WTC11 (cell line): ENCODE results near the gene SNCA. TPM values are rescaled to one million over a fixed set of nuclear protein-coding genes. Genes with fewer than 3 reads are reported as not detected.

ENCODE experiments used
- ATAC-seq: fragments of 200-7000 bp; cut with Tn5 transposase; 2 replicates; pipeline ENCODE4 v1.10.0; 2021; ENCODE audit warnings: mild to moderate bottlenecking, moderate library complexity
- CTCF ChIA-PET: fragments of 300-600 bp; sonication (Branson Sonifier 250); formaldehyde crosslinking; loops from one replicate; lab custom pipeline; 2021; ENCODE audit warnings: antibody characterized with exemption; lab: Charles Lee
- POLR2A ChIA-PET: fragments of 350-600 bp; sonication (Branson Sonifier 250); formaldehyde crosslinking; loops from one replicate; lab custom pipeline; 2021; ENCODE audit warnings: antibody characterized with exemption; lab: Charles Lee
- DNase-seq: peaks from one replicate; pipeline ENCODE4 v3.0.0; 2021; ENCODE audit warnings: low spot score
- H3K27ac Mint-ChIP-seq: 2 replicates; pipeline ENCODE4 v1.8.0; 2021; ENCODE audit warnings: mixed read lengths
- H3K27me3 Mint-ChIP-seq: 2 replicates; pipeline ENCODE4 v1.8.0; 2021; ENCODE audit warnings: low read depth, mild to moderate bottlenecking, moderate library complexity, mixed read lengths
- H3K36me3 Mint-ChIP-seq: 2 replicates; pipeline ENCODE4 v1.8.0; 2021; ENCODE audit warnings: mixed read lengths
- H3K4me1 Mint-ChIP-seq: 2 replicates; pipeline ENCODE4 v1.8.0; 2022; ENCODE audit warnings: mixed read lengths
- H3K4me3 Mint-ChIP-seq: 2 replicates; pipeline ENCODE4 v1.8.0; 2021; ENCODE audit warnings: mild to moderate bottlenecking, moderate library complexity, mixed read lengths
- H3K9me3 Mint-ChIP-seq: 2 replicates; pipeline ENCODE4 v1.8.0; 2021; ENCODE audit warnings: mixed read lengths
- CBFB ChIP-seq: sonication (generic); formaldehyde crosslinking; IDR thresholded peaks from 2 replicates; pipeline ENCODE4 v1.8.1; 2022; ENCODE audit warnings: mild to moderate bottlenecking, low read depth, missing genetic modification reagents
- ELF4 ChIP-seq: sonication (generic); formaldehyde crosslinking; IDR thresholded peaks from 2 replicates; pipeline ENCODE4 v1.8.1; 2022; ENCODE audit warnings: low read depth, mild to moderate bottlenecking, moderate library complexity, missing genetic modification reagents
- ESRRA ChIP-seq: sonication (generic); formaldehyde crosslinking; IDR thresholded peaks from 2 replicates; pipeline ENCODE4 v1.8.1; 2022; ENCODE audit warnings: mild to moderate bottlenecking, missing genetic modification reagents, borderline replicate concordance
- GABPB1 ChIP-seq: sonication (generic); formaldehyde crosslinking; IDR thresholded peaks from 2 replicates; pipeline ENCODE4 v1.8.1; 2023; ENCODE audit warnings: mild to moderate bottlenecking, missing genetic modification reagents
- MXD4 ChIP-seq: fragments of 250-450 bp; sonication (Bioruptor Pico); IDR thresholded peaks from 2 replicates; pipeline ENCODE4 v1.8.0; 2021; ENCODE audit warnings: mild to moderate bottlenecking, moderate library complexity, borderline replicate concordance
- NFYB ChIP-seq: sonication (generic); formaldehyde crosslinking; conservative IDR thresholded peaks from 2 replicates; pipeline ENCODE4 v1.8.0; 2022; ENCODE audit warnings: low read depth, missing genetic modification reagents
- OVOL2 ChIP-seq: fragments of 250-450 bp; sonication (Bioruptor Pico); IDR thresholded peaks from 2 replicates; pipeline ENCODE4 v1.9.0; 2021; ENCODE audit warnings: mild to moderate bottlenecking, borderline replicate concordance
- RELA ChIP-seq: sonication (generic); formaldehyde crosslinking; IDR thresholded peaks from 2 replicates; pipeline ENCODE4 v1.8.1; 2022; ENCODE audit warnings: missing genetic modification reagents, mild to moderate bottlenecking, borderline replicate concordance
- SMAD3 ChIP-seq: sonication (generic); formaldehyde crosslinking; IDR thresholded peaks from 2 replicates; pipeline ENCODE4 v1.8.0; 2022; ENCODE audit warnings: missing genetic modification reagents, mild to moderate bottlenecking, borderline replicate concordance
- TCF7 ChIP-seq: sonication (generic); formaldehyde crosslinking; IDR thresholded peaks from 2 replicates; pipeline ENCODE4 v1.8.0; 2022; ENCODE audit warnings: mild to moderate bottlenecking, low read depth, missing genetic modification reagents, moderate library complexity
- TEAD4 ChIP-seq: sonication (generic); formaldehyde crosslinking; IDR thresholded peaks from 2 replicates; pipeline ENCODE4 v1.8.0; 2022; ENCODE audit warnings: mild to moderate bottlenecking, missing genetic modification reagents
- TP53 ChIP-seq: sonication (generic); formaldehyde crosslinking; IDR thresholded peaks from 2 replicates; pipeline ENCODE4 v1.8.1; 2023; ENCODE audit warnings: mild to moderate bottlenecking, missing genetic modification reagents
- ZNF121 ChIP-seq: sonication (generic); formaldehyde crosslinking; IDR thresholded peaks from 2 replicates; pipeline ENCODE4 v1.8.0; 2023; ENCODE audit warnings: missing genetic modification reagents
- ZNF263 ChIP-seq: sonication (generic); formaldehyde crosslinking; IDR thresholded peaks from 2 replicates; pipeline ENCODE4 v1.8.1; 2022; ENCODE audit warnings: low read depth, mild to moderate bottlenecking, moderate library complexity, missing genetic modification reagents
- ZNF396 ChIP-seq: fragments of 250-450 bp; sonication (Bioruptor Pico); IDR thresholded peaks from 2 replicates; pipeline ENCODE4 v1.8.0; 2021; ENCODE audit warnings: mild to moderate bottlenecking, moderate library complexity, borderline replicate concordance
- total RNA-seq: library from RNA; stranded (reverse); gene quantifications from 3 replicates; pipeline ENCODE4 v1.2.3, GENCODE V29; 2021
- TF ChIP-seq, protein P1 (sequence below): fragments of 250-450 bp; sonication (Bioruptor Pico); IDR thresholded peaks from 2 replicates; pipeline ENCODE4 v1.8.0; 2021; ENCODE audit warnings: mild to moderate bottlenecking
- TF ChIP-seq, protein P2 (sequence below): fragments of 250-450 bp; sonication (Bioruptor Pico); IDR thresholded peaks from 2 replicates; pipeline ENCODE4 v1.9.0; 2021; ENCODE audit warnings: mild to moderate bottlenecking
- TF ChIP-seq, protein P3 (sequence below): sonication (generic); formaldehyde crosslinking; IDR thresholded peaks from 2 replicates; pipeline ENCODE4 v1.8.1; 2023; ENCODE audit warnings: mild to moderate bottlenecking, missing genetic modification reagents, moderate library complexity
- TF ChIP-seq, protein P4 (sequence below): sonication (generic); formaldehyde crosslinking; IDR thresholded peaks from 2 replicates; pipeline ENCODE4 v1.8.1; 2023; ENCODE audit warnings: mild to moderate bottlenecking, missing genetic modification reagents, moderate library complexity
- TF ChIP-seq, protein P5 (sequence below): sonication (generic); formaldehyde crosslinking; IDR thresholded peaks from 2 replicates; pipeline ENCODE4 v1.8.0; 2022; ENCODE audit warnings: mild to moderate bottlenecking, missing genetic modification reagents
- TF ChIP-seq, protein P6 (sequence below): sonication (generic); formaldehyde crosslinking; IDR thresholded peaks from 2 replicates; pipeline ENCODE4 v1.8.0; 2023; ENCODE audit warnings: missing genetic modification reagents, mild to moderate bottlenecking, borderline replicate concordance
- TF ChIP-seq, protein P7 (sequence below): fragments of 250-450 bp; sonication (Bioruptor Pico); IDR thresholded peaks from 2 replicates; pipeline ENCODE4 v1.9.0; 2021; ENCODE audit warnings: moderate library complexity, mild to moderate bottlenecking, inconsistent platforms, borderline replicate concordance
- TF ChIP-seq, protein P8 (sequence below): sonication (generic); formaldehyde crosslinking; IDR thresholded peaks from 2 replicates; pipeline ENCODE4 v1.8.1; 2022; ENCODE audit warnings: mild to moderate bottlenecking, missing genetic modification reagents, moderate library complexity, borderline replicate concordance

SNCA gene
- total RNA-seq, 1 experiment from 2014 or later, result 15.0 TPM

DNA sequence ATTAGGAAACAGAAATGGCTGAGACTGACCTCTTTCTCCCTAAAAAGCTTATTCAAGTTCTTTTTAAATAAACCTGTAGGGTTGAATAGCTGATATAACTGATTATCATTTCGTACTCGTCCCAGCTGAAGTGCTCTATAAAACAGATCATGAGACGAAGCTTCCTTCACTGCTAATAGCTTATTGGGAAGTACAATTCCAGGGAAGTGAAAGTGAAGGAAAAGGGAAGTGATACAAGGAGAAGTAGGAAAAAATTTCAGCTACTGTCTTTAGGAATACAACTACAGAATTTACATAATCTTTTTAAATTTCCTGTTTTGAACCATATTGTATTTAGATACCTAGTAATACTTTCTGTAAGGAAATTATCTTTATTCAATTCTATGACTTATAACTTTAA is 103.0 kb downstream of the SNCA start:
- ATAC-seq (no peak), DNase-seq (no peak)
- TF ChIP-seq ZNF396 (CRISPR knock-in tag) (no peak), ELF4 (CRISPR knock-in tag) (no peak)
- TF ChIP-seq, protein P1, sequence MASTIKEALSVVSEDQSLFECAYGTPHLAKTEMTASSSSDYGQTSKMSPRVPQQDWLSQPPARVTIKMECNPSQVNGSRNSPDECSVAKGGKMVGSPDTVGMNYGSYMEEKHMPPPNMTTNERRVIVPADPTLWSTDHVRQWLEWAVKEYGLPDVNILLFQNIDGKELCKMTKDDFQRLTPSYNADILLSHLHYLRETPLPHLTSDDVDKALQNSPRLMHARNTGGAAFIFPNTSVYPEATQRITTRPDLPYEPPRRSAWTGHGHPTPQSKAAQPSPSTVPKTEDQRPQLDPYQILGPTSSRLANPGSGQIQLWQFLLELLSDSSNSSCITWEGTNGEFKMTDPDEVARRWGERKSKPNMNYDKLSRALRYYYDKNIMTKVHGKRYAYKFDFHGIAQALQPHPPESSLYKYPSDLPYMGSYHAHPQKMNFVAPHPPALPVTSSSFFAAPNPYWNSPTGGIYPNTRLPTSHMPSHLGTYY (CRISPR knock-in tag), result no peak
- TF ChIP-seq, protein P2, sequence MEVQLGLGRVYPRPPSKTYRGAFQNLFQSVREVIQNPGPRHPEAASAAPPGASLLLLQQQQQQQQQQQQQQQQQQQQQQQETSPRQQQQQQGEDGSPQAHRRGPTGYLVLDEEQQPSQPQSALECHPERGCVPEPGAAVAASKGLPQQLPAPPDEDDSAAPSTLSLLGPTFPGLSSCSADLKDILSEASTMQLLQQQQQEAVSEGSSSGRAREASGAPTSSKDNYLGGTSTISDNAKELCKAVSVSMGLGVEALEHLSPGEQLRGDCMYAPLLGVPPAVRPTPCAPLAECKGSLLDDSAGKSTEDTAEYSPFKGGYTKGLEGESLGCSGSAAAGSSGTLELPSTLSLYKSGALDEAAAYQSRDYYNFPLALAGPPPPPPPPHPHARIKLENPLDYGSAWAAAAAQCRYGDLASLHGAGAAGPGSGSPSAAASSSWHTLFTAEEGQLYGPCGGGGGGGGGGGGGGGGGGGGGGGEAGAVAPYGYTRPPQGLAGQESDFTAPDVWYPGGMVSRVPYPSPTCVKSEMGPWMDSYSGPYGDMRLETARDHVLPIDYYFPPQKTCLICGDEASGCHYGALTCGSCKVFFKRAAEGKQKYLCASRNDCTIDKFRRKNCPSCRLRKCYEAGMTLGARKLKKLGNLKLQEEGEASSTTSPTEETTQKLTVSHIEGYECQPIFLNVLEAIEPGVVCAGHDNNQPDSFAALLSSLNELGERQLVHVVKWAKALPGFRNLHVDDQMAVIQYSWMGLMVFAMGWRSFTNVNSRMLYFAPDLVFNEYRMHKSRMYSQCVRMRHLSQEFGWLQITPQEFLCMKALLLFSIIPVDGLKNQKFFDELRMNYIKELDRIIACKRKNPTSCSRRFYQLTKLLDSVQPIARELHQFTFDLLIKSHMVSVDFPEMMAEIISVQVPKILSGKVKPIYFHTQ (CRISPR knock-in tag), result no peak
- TF ChIP-seq, protein P3, sequence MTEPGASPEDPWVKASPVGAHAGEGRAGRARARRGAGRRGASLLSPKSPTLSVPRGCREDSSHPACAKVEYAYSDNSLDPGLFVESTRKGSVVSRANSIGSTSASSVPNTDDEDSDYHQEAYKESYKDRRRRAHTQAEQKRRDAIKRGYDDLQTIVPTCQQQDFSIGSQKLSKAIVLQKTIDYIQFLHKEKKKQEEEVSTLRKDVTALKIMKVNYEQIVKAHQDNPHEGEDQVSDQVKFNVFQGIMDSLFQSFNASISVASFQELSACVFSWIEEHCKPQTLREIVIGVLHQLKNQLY (CRISPR knock-in tag), result no peak
- TF ChIP-seq, protein P4, sequence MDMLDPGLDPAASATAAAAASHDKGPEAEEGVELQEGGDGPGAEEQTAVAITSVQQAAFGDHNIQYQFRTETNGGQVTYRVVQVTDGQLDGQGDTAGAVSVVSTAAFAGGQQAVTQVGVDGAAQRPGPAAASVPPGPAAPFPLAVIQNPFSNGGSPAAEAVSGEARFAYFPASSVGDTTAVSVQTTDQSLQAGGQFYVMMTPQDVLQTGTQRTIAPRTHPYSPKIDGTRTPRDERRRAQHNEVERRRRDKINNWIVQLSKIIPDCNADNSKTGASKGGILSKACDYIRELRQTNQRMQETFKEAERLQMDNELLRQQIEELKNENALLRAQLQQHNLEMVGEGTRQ (CRISPR knock-in tag), result no peak
- Mint-ChIP-seq H3K27me3 (no peaks in the 10 kb centered on the region), H3K4me3 (no peak overlapping the region), H3K36me3 (no peaks in the 10 kb centered on the region), H3K9me3 (no peaks in the 10 kb centered on the region), H3K4me1 (peaks cover 2% of the 10 kb centered on the region; the same call in 1 of the 2 replicates), H3K27ac (no peak overlapping the region)
- ChIA-PET CTCF (no interaction called here), POLR2A (no interaction called here)

DNA sequence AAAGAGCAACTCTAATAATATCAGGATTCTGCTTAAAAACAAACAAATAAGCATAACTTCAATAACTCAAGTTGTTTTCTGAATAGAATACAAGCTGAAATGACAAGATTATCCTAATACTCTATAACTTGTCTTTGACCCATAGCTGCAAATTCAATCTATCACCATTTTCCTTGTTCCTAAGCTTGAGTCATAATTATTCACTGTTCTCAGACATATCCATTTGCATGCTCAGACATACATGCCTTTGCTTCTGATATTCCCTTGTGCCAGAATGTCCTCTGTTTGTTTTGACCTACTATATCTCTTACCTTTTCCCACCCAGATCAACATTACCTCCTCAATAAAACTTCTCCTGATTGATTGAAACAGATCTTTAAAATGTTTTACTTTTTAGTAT is 109.7 kb downstream of the SNCA start:
- no peaks in the 10 kb centered on the region for H3K9me3 Mint-ChIP-seq
- H3K4me3 Mint-ChIP-seq, result no peak overlapping the region
- H3K27me3 Mint-ChIP-seq, result no peaks in the 10 kb centered on the region
- ATAC-seq, result no peak
- H3K27ac Mint-ChIP-seq, result no peak overlapping the region
- ChIA-PET POLR2A (no interaction called here), CTCF (no interaction called here)
- H3K36me3 Mint-ChIP-seq, result no peaks in the 10 kb centered on the region
- H3K4me1 Mint-ChIP-seq, result peaks cover 10% of the 10 kb centered on the region
- DNase-seq, result no peak
- no peak for TF ChIP-seq ESRRA
- TF ChIP-seq, protein P5, sequence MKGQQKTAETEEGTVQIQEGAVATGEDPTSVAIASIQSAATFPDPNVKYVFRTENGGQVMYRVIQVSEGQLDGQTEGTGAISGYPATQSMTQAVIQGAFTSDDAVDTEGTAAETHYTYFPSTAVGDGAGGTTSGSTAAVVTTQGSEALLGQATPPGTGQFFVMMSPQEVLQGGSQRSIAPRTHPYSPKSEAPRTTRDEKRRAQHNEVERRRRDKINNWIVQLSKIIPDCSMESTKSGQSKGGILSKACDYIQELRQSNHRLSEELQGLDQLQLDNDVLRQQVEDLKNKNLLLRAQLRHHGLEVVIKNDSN, result no peak
- TF ChIP-seq TP53 (CRISPR knock-in tag), result no peak
- TF ChIP-seq SMAD3 (CRISPR knock-in tag), result no peak
- TF ChIP-seq, protein P6, sequence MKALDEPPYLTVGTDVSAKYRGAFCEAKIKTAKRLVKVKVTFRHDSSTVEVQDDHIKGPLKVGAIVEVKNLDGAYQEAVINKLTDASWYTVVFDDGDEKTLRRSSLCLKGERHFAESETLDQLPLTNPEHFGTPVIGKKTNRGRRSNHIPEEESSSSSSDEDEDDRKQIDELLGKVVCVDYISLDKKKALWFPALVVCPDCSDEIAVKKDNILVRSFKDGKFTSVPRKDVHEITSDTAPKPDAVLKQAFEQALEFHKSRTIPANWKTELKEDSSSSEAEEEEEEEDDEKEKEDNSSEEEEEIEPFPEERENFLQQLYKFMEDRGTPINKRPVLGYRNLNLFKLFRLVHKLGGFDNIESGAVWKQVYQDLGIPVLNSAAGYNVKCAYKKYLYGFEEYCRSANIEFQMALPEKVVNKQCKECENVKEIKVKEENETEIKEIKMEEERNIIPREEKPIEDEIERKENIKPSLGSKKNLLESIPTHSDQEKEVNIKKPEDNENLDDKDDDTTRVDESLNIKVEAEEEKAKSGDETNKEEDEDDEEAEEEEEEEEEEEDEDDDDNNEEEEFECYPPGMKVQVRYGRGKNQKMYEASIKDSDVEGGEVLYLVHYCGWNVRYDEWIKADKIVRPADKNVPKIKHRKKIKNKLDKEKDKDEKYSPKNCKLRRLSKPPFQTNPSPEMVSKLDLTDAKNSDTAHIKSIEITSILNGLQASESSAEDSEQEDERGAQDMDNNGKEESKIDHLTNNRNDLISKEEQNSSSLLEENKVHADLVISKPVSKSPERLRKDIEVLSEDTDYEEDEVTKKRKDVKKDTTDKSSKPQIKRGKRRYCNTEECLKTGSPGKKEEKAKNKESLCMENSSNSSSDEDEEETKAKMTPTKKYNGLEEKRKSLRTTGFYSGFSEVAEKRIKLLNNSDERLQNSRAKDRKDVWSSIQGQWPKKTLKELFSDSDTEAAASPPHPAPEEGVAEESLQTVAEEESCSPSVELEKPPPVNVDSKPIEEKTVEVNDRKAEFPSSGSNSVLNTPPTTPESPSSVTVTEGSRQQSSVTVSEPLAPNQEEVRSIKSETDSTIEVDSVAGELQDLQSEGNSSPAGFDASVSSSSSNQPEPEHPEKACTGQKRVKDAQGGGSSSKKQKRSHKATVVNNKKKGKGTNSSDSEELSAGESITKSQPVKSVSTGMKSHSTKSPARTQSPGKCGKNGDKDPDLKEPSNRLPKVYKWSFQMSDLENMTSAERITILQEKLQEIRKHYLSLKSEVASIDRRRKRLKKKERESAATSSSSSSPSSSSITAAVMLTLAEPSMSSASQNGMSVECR (CRISPR knock-in tag), result no peak
- TF ChIP-seq ZNF121 (CRISPR knock-in tag), result no peak
- no peak for TF ChIP-seq TEAD4 (CRISPR knock-in tag)
- TF ChIP-seq, protein P7, sequence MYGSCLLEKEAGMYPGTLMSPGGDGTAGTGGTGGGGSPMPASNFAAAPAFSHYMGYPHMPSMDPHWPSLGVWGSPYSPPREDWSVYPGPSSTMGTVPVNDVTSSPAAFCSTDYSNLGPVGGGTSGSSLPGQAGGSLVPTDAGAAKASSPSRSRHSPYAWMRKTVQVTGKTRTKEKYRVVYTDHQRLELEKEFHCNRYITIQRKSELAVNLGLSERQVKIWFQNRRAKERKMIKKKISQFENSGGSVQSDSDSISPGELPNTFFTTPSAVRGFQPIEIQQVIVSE (CRISPR knock-in tag), result no peak
- no peak for TF ChIP-seq TCF7 (CRISPR knock-in tag)
- no peak for TF ChIP-seq CBFB (CRISPR knock-in tag)
- no peak for TF ChIP-seq RELA
- TF ChIP-seq MXD4, result no peak
- no peak for TF ChIP-seq GABPB1 (CRISPR knock-in tag)
- no peak for TF ChIP-seq ZNF263 (CRISPR knock-in tag)
- TF ChIP-seq, protein P8, sequence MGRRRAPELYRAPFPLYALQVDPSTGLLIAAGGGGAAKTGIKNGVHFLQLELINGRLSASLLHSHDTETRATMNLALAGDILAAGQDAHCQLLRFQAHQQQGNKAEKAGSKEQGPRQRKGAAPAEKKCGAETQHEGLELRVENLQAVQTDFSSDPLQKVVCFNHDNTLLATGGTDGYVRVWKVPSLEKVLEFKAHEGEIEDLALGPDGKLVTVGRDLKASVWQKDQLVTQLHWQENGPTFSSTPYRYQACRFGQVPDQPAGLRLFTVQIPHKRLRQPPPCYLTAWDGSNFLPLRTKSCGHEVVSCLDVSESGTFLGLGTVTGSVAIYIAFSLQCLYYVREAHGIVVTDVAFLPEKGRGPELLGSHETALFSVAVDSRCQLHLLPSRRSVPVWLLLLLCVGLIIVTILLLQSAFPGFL (CRISPR knock-in tag), result no peak
- TF ChIP-seq OVOL2 (CRISPR knock-in tag), result no peak
- no peak for TF ChIP-seq NFYB (CRISPR knock-in tag)
